Heart left ventricle (tissue), 16 donors: ENCODE data around the gene RBM34. TPM values are rescaled to one million over a fixed set of nuclear protein-coding genes. Genes with fewer than 3 reads are reported as not detected.

Experiments
- ATAC-seq, 4 donors: fragments of 200-7000 bp; cut with Tn5 transposase; one replicate each; pipeline ENCODE4 v1.9.1; 2020 to 2022; ENCODE audit warnings: moderate library complexity in 4 of 4, mild to moderate bottlenecking in 3 of 4, moderate number of reproducible peaks in 1 of 4
- DNase-seq, 5 donors: peaks; one replicate each; pipeline ENCODE4 v3.0.0-alpha.2; 2020
- H3K27ac ChIP-seq, 12 donors: fragments of 200-600 bp; sonication (generic) in 4 of 12; one replicate each; pipeline versions ENCODE4 v1.5.0 to v1.8.0; 2016 to 2022; ENCODE audit warnings: mild to moderate bottlenecking in 2 of 12
- H3K27me3 ChIP-seq, 9 donors: fragments of 200-600 bp; sonication (generic) in 2 of 9; one replicate each; pipeline versions ENCODE4 v1.5.1 to v1.8.0; 2016 to 2022; ENCODE audit warnings: mild to moderate bottlenecking in 3 of 9
- H3K36me3 ChIP-seq, 9 donors: fragments of 200-600 bp; sonication (generic) in 2 of 9; one replicate each; pipeline versions ENCODE4 v1.5.0 to v1.8.0; 2018 to 2022; ENCODE audit warnings: mild to moderate bottlenecking in 2 of 9
- H3K4me1 ChIP-seq, 12 donors: fragments of 200-600 bp; sonication (generic) in 4 of 12; one replicate each; pipeline versions ENCODE4 v1.5.0 to v1.8.0; 2016 to 2022; ENCODE audit warnings: mild to moderate bottlenecking in 3 of 12
- H3K4me3 ChIP-seq, 12 donors: fragments of 200-600 bp; sonication (generic) in 4 of 12; one replicate each; pipeline versions ENCODE4 v1.5.0 to v1.8.0; 2017 to 2022; ENCODE audit warnings: mild to moderate bottlenecking in 9 of 12, moderate library complexity in 4 of 12
- H3K9me3 ChIP-seq, 12 donors: fragments of 200-600 bp; sonication (generic) in 4 of 12; one replicate each; pipeline versions ENCODE4 v1.5.0 to v1.8.0; 2016 to 2022; ENCODE audit warnings: mild to moderate bottlenecking in 1 of 12
- POLR2A ChIP-seq, 2 donors: fragments of 450-650 bp; IDR thresholded peaks; one replicate each; pipeline ENCODE4 v1.6.1; 2017; ENCODE audit warnings: antibody characterized with exemption in 2 of 2, mild to moderate bottlenecking in 2 of 2, moderate library complexity in 2 of 2
- WGBS, 4 donors: extraction: QIAGEN DNeasy Blood & Tissue Kit in 2 of 4; methylation state at CpG; one replicate each; pipeline versions ENCODE4 v1.1.5 to v1.1.7; 2013 to 2018; 5-methylcytosine and 5-hydroxymethylcytosine counted together
- intact Hi-C, 10 donors: fragments of 100-400 bp; cut with DNase I; formaldehyde crosslinking; loops; one replicate each; pipeline versions ENCODE4 v1.11.1 to v1.14.2; 2022
- polyA plus RNA-seq, 2 donors: library from polyadenylated mRNA; stranded (reverse); fragments of 200-250 nt; gene quantifications; one replicate each; pipeline ENCODE4 v1.2.3, GENCODE V29; 2013
- total RNA-seq, 9 donors: library from RNA; depleted of rRNA in 2 of 9; stranded (reverse); fragments of >200 nt in 2 of 9; fragmentation: NEBNext Ultra II Directional in 3 of 9; extraction: Animal tissue kit (Norgen Biotek cat#: 25700) in 3 of 9; gene quantifications; one replicate each; pipeline versions ENCODE4 v1.1.0 to v1.2.4, GENCODE V29; 2016 to 2023
- TF ChIP-seq, protein P1 (sequence below), 12 donors: fragments of 200-600 bp; sonication (generic) in 4 of 12; IDR thresholded peaks; one replicate each; pipeline versions ENCODE4 v1.5.0 to v1.8.0; 2018 to 2022; ENCODE audit warnings: antibody characterized with exemption in 12 of 12, mild to moderate bottlenecking in 5 of 12
- donor health status: ischemic (EF 13 %, LVEDD 7.1; RV severe dilation, severe dysfunction).
- donor health status: healthy with polysubstance abuse.
- donor health status: DM: no; HTN: yes; CAD: no.
- donor health status: DM: no; HTN: no; CAD: no.
- donor health status: ischemic (EF 25% LVEDD 6.9; RV normal size, moderate dysfunction).
- donor health status: ischemic (EF 25% LVEDD 5.7; RV mildly dilated, moderate dysfunction).
- donor health status: healthy.
- donor health status: DM: yes; HTN: yes; CAD: no.
- donor health status: ischemic (EF 35%, LVEDD 5.7; RV mildly dilated, moderate dysfunction).
- donor health status: nonischemic (EF 11% LVEDD 7.7; RV severe dilation, severe dysfunction).
- donor health status: DM: yes; HTN: yes; CAD: no.
- donor health status: PGD.
- donor health status: ischemic (EF 29% LVEDD 5.4; RV normal size, mild dysfunction).
- donor health status: nonischemic (EF 23%, LVEDD 6.1; RV moderate dilation, normal function).

Gene RBM34
- total and polyA plus RNA-seq, 11 donors: 34.2 to 97.8 (median 49.6) TPM

DNA sequence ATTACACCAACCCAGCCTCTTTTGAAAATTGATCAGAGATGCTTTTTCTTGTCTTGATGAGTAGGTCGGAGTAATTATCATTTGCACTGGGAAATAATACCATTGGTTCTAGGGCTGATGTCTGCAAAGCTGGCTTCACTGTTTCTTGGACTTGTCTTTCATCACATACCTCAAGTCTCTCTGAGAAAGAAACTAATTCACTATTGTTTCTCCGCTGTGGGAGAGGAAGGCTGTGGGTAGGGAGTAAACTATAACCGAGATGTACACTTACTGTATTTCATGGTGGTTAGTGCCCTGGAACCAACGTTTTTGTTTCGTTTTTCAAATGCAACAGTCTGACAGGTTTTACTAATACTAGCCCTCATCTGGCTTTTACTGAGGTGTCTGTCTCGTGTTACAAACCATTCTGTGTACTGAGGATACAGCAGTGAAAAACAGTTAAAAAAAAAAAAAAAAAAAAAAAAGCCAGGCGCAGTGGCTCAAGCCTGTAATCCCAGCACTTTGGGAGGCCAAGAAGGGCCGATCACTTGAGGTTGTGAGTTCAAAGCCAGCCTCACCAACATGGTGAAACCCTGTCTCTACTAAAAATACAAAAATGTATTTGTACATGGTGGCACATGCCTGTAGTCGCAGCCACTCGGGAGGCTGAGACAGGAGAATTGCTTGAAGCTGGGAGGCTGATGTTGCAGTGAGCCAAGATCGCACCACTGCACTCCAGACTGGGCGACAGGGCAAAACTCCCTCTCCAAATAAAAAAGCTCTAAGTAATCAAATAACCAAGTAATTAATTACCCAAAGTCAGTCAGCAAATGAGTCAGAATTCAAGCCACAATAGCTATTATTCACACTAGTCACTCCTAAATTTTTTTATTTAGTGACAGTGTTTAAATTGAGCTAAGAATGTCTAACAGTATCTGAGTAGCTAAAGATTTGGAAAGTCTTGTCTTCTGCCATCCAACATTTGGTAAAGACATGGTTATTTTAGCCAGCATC lies 55.7 kb downstream of the RBM34 start:
- TF ChIP-seq POLR2A (IDR thresholded peaks at IDR 0.05): no peak
- TF ChIP-seq, protein P1, sequence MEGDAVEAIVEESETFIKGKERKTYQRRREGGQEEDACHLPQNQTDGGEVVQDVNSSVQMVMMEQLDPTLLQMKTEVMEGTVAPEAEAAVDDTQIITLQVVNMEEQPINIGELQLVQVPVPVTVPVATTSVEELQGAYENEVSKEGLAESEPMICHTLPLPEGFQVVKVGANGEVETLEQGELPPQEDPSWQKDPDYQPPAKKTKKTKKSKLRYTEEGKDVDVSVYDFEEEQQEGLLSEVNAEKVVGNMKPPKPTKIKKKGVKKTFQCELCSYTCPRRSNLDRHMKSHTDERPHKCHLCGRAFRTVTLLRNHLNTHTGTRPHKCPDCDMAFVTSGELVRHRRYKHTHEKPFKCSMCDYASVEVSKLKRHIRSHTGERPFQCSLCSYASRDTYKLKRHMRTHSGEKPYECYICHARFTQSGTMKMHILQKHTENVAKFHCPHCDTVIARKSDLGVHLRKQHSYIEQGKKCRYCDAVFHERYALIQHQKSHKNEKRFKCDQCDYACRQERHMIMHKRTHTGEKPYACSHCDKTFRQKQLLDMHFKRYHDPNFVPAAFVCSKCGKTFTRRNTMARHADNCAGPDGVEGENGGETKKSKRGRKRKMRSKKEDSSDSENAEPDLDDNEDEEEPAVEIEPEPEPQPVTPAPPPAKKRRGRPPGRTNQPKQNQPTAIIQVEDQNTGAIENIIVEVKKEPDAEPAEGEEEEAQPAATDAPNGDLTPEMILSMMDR (IDR thresholded peaks at IDR 0.05): no peak
- Histone ChIP-seq H3K27ac (no peak overlapping the region), H3K27me3 (no peaks in the 10 kb centered on the region), H3K4me3 (peak overlapping the region in 1 of 12 donors; percentile 1), H3K4me1 (peaks cover 0 to 9% (median 1%) of the 10 kb centered on the region in 12 donors), H3K36me3 (peaks cover 0 to 36% (median 28%) of the 10 kb centered on the region in 9 donors), H3K9me3 (no peaks in the 10 kb centered on the region)
- DNase-seq (no peak), ATAC-seq (no peak)
- intact Hi-C loops: loop anchor here in 3 of 10 donors (5.0 to 10.0 kb wide), 2 partner anchors 309 to 312 kb away; no protein-coding TSS in a partner anchor
- WGBS, 4 donors: 84 to 88% (median 87%) methylated on average over 12 of the region's 12 CpGs

DNA sequence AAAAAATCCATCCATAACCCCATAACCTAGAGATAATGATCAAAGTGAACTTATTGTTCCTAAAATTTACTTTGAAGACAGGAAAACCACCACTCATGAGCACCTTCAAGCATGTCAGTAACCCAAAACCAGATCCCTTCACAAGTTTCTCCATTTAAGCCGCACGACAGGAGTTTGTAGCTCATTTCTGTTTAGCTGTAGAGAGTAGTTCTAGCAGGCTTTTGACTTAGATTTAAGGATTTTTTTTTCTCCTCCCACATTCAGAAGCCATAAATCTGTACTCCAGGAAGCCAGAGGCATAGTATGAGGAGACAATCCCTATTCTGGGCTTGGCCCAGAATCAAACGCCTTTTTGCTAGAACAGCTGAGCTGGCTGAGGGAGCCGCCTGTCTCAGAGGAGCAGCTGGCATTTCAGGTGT lies 58.0 kb downstream of the RBM34 start:
- intact Hi-C loops: loop anchor here in 5 of 10 donors (5.0 to 10.0 kb wide), 2 partner anchors 312 to 314 kb away; no protein-coding TSS in a partner anchor
- Histone ChIP-seq H3K27ac (no peak overlapping the region), H3K36me3 (peaks cover 0 to 13% (median 7%) of the 10 kb centered on the region in 9 donors), H3K4me1 (peaks cover 0 to 9% (median 1%) of the 10 kb centered on the region in 12 donors), H3K27me3 (no peaks in the 10 kb centered on the region), H3K9me3 (no peaks in the 10 kb centered on the region), H3K4me3 (no peak overlapping the region)
- ATAC-seq (no peak), DNase-seq (no peak)
- no peak for TF ChIP-seq POLR2A (IDR thresholded peaks at IDR 0.05)
- TF ChIP-seq, protein P1 (IDR thresholded peaks at IDR 0.05): no peak
- WGBS, 4 donors: 77 to 88% (median 79%) methylated on average over 4 of the region's 4 CpGs

DNA sequence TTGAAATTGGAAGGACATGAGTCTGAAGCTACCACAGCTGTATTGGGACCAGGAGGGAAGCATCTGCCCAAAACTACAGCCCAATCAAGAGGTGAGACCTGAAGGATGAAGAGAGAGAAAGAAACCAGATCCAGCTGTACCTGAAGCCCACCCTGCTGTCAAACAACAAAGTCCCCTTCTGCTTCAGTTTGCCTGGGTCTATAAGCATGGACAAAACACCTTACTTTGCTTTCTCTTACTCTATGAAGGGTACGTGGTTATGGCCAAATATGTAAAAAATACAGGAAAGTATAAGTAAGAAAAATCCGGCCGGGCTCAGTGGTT lies 58.8 kb downstream of the RBM34 start:
- H3K4me1 ChIP-seq: peaks cover 0 to 9% (median 1%) of the 10 kb centered on the region in 12 donors
- no peaks in the 10 kb centered on the region for H3K27me3 ChIP-seq
- no peak overlapping the region for H3K4me3 ChIP-seq
- no peak for DNase-seq
- intact Hi-C loops: loop anchor here in 5 of 10 donors (5.0 to 10.0 kb wide), 2 partner anchors 313 to 315 kb away; no protein-coding TSS in a partner anchor
- H3K9me3 ChIP-seq: no peaks in the 10 kb centered on the region
- no peak for ATAC-seq
- H3K27ac ChIP-seq: no peak overlapping the region
- H3K36me3 ChIP-seq: peaks cover 0 to 6% (median 0%) of the 10 kb centered on the region in 9 donors
- 94 to 98% (median 95%) methylated on average over 3 of the region's 3 CpGs for WGBS, 4 donors
- TF ChIP-seq POLR2A (IDR thresholded peaks at IDR 0.05): no peak
- TF ChIP-seq, protein P1 (IDR thresholded peaks at IDR 0.05): no peak
